RWPE1 (cell line): ENCODE measurements around the gene SBNO2.
"Not testable (repeated sequence)": the region's sequence is repeated elsewhere in the genome, so short reads cannot be mapped to it uniquely, and the experiment has no call there.

Source experiments
- CTCF ChIA-PET: fragments of 350-600 bp; sonication (Branson Sonifier 250); formaldehyde crosslinking; extraction: SDS; loops from one replicate; lab custom pipeline; 2021; lab: Yijun Ruan, JAX
- POLR2A ChIA-PET: fragments of 400-600 bp; formaldehyde crosslinking; extraction: SDS; loops from one replicate; lab custom pipeline; 2020; ENCODE audit warnings: antibody characterized with exemption; ENCODE audit not compliant: low non-redundant PET; lab: Yijun Ruan, JAX
- DNase-seq: peaks from one replicate; pipeline ENCODE4 v3.0.0; 2012; ENCODE audit warnings: low spot score
- H3K27ac ChIP-seq: fragments of 450-650 bp; 2 replicates; pipeline ENCODE4 v1.5.1; 2017
- TF ChIP-seq, protein P1 (sequence below): fragments of 450-650 bp; conservative IDR thresholded peaks from 2 replicates; pipeline ENCODE4 v1.5.1; 2017; ENCODE audit warnings: low read depth, mild to moderate bottlenecking

SBNO2 gene

DNA sequence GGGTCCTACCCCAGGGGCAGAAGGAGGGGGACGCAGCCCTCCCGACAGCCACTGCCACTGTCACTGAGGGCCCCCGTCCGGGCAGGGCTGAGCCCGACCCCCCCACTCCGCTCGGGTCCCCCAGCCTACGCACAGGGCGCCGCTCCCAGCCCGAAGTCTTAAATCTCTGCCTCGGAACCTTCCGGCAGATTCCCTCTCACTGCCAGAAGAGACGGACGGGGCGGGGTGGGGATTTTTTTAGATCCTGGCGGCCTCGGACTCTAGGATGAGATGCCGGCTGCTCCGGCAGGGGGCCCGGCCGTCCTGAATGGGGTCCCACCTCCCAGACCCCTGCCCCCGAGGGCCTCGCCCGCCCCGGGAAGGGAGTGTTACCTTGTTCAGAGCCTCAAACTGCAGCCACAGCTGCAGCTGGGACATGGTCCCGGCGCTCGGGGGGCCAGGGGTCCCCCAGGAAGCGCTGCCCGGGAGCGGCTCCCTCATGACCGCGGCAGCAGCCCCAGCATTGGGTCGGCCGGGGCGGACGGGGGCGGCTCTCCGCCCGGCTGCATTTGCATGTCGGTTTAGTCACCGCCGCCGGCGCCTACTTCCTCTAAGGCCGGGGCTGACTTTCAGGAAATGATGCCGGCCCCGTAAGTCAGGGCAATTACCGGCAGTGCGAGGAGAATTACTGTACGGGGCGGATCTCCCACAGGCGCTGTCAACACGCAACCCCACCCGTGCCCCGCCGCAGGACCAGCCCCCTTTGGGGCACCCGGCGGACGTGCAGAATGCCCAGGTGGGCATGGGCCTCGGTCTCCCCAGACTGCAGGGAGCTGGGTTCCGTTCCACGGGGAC is 42.1 kb downstream of the SBNO2 start:
- ChIA-PET CTCF (interaction anchor here (0.6 to 1.7 kb wide), 2 partner anchors 29 to 60 kb away, joined by 3 to 5 read pairs; no protein-coding TSS in a partner anchor), POLR2A (no interaction called here)
- peak overlapping the region; percentile 93 for H3K27ac ChIP-seq

DNA sequence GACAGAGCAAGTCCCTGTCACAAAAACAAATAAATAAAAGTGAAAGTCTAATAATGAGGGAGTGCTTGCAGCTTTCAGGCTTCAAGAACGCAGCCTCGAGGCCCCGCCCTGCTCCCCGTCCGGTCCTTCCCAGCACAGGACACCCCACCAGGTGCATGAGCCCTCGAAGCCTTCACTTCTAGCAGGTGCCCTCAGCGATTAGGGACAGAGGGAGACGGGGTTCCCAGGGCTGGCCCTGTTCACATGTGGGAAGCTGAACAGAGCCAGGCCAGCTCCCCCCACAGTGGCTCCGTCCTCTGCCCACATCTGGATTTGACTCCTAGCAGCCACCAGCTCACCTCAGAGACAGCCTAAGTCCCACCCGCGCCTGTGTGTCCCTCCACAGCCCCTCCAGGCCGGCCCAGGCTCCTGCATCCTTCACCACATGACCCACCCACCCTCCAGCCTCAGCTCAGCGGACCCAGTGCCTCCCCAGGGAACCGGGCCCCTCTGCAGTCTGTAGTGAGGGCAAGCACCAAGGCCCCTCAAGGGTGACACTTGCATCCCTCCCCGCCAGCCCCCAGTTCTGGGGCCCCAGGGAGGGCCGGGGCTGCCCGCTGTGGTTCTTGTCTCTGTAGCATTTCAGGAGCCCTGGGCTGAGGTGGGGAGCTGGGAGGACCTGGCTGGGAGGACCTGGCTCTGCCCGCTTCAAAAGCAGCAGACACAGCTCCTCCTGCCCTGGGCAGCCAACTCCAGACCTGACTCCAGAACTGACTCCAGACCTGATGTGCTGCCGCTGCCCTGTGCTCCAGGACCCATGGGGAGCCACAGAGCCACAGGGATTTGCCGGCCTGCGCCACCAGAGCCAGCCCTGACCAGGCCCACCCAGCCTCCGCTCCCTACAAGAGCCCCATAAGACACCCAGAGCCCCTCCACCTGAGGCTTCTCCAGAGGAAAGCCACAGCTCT is 43.0 kb downstream of the SBNO2 start:
- no peak for DNase-seq
- POLR2A ChIA-PET, result no interaction called here
- TF ChIP-seq, protein P1, sequence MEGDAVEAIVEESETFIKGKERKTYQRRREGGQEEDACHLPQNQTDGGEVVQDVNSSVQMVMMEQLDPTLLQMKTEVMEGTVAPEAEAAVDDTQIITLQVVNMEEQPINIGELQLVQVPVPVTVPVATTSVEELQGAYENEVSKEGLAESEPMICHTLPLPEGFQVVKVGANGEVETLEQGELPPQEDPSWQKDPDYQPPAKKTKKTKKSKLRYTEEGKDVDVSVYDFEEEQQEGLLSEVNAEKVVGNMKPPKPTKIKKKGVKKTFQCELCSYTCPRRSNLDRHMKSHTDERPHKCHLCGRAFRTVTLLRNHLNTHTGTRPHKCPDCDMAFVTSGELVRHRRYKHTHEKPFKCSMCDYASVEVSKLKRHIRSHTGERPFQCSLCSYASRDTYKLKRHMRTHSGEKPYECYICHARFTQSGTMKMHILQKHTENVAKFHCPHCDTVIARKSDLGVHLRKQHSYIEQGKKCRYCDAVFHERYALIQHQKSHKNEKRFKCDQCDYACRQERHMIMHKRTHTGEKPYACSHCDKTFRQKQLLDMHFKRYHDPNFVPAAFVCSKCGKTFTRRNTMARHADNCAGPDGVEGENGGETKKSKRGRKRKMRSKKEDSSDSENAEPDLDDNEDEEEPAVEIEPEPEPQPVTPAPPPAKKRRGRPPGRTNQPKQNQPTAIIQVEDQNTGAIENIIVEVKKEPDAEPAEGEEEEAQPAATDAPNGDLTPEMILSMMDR, result no peak
- H3K27ac ChIP-seq, result peak overlapping the region; percentile 93
- CTCF ChIA-PET, result interaction anchor here (1.1 to 1.7 kb wide), 2 partner anchors 18 to 30 kb away, joined by 4 to 5 read pairs; no protein-coding TSS in a partner anchor

More for the DNA sequence above, 42.1 kb downstream of the SBNO2 start:
- peak; percentile 71 for DNase-seq
- TF ChIP-seq, protein P1, result no peak

DNA sequence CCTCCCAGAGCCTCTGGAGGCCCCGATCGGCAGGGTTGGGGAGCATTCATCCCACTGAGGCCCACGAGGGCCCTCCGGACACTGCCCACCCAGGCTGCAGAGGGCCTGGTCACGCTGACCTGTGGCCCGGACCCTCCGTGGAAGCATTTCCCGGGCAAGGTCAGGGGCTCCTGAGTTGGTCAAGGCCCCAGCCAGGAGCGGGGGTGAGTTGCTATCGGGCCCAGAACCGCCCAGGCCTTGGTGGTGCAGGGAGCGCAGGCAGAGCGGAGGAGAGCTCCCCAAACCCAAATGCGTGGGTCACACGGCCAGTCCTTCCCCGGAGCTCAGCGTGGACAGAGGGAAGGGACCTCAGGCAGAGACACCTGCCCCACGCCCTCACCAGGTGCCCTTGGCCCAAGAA is 44.5 kb downstream of the SBNO2 start:
- POLR2A ChIA-PET, result no interaction called here
- DNase-seq, result no peak
- CTCF ChIA-PET, result interaction anchor here (0.7 kb wide), 1 partner anchor 120 kb away, joined by 3 read pairs; no protein-coding TSS in a partner anchor
- peak overlapping the region; percentile 93 for H3K27ac ChIP-seq
- TF ChIP-seq, protein P1, result no peak

DNA sequence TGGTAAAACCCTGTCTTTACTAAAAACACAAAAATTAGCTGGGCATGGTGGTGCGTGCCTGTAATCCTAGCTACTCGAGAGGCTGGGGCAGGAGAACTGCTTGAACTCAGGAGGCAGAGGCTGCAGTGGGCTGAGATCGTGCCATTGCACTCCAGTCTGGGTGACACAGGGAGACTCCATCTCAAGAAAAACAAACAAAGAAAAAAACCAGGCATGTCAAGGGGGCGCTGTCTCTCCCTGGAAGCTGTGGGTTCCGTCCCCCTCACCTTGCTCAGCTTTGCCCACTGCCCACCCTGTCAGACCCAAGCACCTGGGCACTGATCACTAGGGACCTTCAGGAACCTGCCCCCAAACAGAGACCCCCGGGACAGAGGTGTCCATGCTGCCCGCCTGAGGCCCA is 45.0 kb downstream of the SBNO2 start:
- H3K27ac ChIP-seq, result peak overlapping the region; percentile 93
- CTCF ChIA-PET, DNase-seq, POLR2A ChIA-PET: not testable (repeated sequence)

DNA sequence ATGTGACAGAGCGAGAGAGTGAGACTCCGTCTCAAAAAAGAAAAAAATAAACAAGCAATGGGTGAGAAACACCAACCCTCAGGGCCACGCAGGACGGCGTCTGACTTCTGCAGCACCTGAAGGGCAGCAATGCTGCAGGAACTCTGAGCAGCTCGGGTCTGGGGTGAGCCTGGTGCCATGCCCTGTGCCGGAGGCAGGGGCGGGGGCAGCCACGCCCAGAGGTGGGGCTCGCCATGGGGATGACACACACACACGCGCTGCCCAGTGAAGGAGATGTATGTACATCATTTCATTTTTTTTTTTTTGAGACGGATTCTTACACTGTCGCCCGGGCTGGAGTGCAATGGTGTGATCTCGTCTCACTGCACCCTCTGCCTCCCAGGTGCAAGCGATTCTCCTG is 46.0 kb downstream of the SBNO2 start:
- ChIA-PET POLR2A (no interaction called here), CTCF (interaction anchor here (0.6 kb wide), 1 partner anchor 258 kb away, joined by 3 read pairs; no protein-coding TSS in a partner anchor)
- peak overlapping the region; percentile 93 for H3K27ac ChIP-seq
- TF ChIP-seq, protein P1, result no peak
- peak; percentile 28 for DNase-seq

DNA sequence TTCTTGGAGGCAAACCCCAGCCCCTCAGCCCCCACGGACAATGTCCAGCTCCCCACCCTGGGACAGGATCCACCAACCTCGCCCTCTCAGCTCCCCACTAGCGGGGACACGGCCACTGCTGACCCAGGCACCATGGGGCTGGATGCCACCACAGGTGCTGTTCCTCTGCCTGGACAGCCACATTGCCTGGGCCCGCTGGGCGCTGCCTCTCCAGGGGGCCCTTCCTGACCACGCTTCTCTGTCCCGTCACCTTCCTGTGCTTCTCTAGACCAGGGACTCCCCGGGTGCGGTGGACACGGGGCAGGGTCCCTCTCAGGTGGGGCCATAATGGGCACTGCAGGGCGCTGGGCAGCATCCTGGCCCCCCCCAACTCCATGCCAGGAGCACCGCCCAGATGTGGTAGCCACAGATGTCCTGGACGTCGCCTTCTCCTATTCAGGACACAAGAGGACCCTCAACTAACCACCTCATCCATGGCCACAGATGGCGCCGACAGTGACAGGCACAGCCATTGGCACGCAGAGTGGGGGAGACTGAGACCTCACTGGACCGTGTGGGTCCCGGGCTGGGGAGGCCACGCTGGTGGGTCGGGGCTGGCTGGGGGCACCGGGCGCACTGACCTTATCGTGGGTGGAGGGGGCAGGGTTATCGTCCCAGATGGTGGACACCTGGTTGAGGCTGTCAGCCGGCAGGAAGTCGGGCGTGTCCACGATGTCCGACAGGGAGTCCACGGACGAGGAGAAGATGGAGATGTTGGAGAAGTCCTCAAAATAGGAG is 46.9 kb downstream of the SBNO2 start:
- peak overlapping the region; percentile 93 for H3K27ac ChIP-seq
- TF ChIP-seq, protein P1, result no peak
- CTCF ChIA-PET, result no interaction called here
- POLR2A ChIA-PET, result no interaction called here
- no peak for DNase-seq
